ENCODE results near the gene ZNF22.

DNA sequence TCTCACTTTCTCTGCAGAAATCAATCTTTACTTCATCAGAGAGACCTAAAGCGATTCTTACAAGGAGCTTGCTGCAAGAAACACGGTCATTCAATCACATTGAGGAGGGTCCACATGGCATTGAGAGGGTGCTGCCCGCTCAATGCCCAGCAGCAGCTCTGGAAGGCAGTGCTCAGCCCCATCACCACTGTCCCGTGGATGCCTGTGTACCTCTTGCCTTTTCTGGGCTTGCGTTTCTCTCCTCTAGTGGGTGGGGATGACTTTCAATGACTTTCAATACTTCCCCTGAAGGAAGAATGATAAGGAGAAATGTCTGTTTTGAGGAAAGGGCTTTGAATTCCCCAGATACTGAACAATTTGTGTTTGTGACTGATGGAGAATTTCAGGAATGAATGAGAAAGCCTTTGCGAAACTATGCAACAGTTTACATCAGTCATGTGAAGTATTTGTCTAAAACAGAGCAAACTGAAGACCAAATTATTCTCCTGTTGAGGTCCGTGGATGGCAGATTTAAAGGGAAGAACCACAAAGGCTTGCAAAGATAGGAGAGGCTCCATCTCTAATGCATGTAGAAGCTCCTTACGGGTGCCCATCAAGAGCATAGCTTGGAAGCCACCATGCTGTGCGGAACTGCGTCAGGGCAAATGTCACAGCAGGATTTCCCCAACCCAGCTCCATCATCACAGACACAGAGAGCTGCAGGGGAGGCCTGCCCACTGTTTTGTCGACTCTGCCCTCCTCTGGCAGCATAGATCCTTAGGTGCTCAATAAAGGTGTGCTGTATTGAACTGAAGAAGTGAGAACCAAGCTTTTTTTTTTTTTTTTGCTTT lies 6.6 kb upstream of the ZNF22 start:
- TF ChIP-seq, protein P1, sequence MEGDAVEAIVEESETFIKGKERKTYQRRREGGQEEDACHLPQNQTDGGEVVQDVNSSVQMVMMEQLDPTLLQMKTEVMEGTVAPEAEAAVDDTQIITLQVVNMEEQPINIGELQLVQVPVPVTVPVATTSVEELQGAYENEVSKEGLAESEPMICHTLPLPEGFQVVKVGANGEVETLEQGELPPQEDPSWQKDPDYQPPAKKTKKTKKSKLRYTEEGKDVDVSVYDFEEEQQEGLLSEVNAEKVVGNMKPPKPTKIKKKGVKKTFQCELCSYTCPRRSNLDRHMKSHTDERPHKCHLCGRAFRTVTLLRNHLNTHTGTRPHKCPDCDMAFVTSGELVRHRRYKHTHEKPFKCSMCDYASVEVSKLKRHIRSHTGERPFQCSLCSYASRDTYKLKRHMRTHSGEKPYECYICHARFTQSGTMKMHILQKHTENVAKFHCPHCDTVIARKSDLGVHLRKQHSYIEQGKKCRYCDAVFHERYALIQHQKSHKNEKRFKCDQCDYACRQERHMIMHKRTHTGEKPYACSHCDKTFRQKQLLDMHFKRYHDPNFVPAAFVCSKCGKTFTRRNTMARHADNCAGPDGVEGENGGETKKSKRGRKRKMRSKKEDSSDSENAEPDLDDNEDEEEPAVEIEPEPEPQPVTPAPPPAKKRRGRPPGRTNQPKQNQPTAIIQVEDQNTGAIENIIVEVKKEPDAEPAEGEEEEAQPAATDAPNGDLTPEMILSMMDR (IDR thresholded peaks at IDR 0.05) = no peak; the same call in 1 of the 2 replicates
- TF ChIP-seq SIN3A (IDR thresholded peaks at IDR 0.05; ENCODE audit: borderline replicate concordance, insufficient read depth, low read depth, low read length) = no peak
